Adipocyte (in vitro differentiated cells): ENCODE results near the gene FBXL7.

Source experiments
- DNase-seq: peaks from one replicate; pipeline ENCODE4 v3.0.0-alpha.2; 2015; ENCODE audit warnings: low read depth
- H3K27me3 ChIP-seq: replicated peaks from 2 replicates; pipeline ENCODE4 v1.7.0; 2013; ENCODE audit warnings: mild to moderate bottlenecking, low read length, moderate library complexity; ENCODE audit not compliant: control insufficient read depth, insufficient read depth
- H3K36me3 ChIP-seq: 2 replicates; pipeline ENCODE4 v1.7.0; 2013; ENCODE audit warnings: low read length, mild to moderate bottlenecking, moderate library complexity; ENCODE audit not compliant: control insufficient read depth, insufficient read depth, severe bottlenecking
- H3K4me1 ChIP-seq: 2 replicates; pipeline ENCODE4 v1.7.0; 2013; ENCODE audit warnings: mild to moderate bottlenecking, low read length, moderate library complexity; ENCODE audit not compliant: control insufficient read depth, insufficient read depth
- H3K4me3 ChIP-seq: 2 replicates; pipeline ENCODE4 v1.7.0; 2013; ENCODE audit warnings: mild to moderate bottlenecking, low read length, moderate library complexity
- H3K9ac ChIP-seq: 2 replicates; pipeline ENCODE4 v1.7.0; 2013; ENCODE audit warnings: mild to moderate bottlenecking, low read length, moderate library complexity
- H3K9me3 ChIP-seq: 2 replicates; pipeline ENCODE4 v1.7.0; 2013; ENCODE audit warnings: mild to moderate bottlenecking, low read length, moderate library complexity; ENCODE audit not compliant: control insufficient read depth

FBXL7 gene

DNA sequence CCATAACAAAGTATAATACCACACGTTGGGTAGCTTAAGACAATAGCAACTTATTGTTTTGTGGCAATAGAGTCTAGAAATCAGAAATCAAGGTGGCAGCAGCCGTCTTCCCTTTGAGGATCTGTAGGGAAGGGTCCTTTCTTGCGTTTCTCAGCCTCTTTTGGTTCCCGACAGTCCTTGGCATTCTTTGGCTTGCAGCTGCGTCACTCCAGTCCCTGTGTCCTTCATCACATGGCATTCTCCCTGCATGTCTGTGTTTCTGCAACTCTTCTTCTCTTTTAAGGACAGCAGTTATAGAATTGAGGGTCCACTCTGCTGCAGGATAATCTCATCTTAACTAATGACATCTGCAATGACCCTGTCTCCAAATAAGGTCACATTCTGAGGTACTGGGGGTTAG is 140.1 kb downstream of the FBXL7 start:
- Histone ChIP-seq H3K4me3 (no peak overlapping the region), H3K9ac (no peak overlapping the region), H3K36me3 (no peaks in the 10 kb centered on the region), H3K27me3 (no peaks in the 10 kb centered on the region), H3K9me3 (no peaks in the 10 kb centered on the region), H3K4me1 (peaks cover 3% of the 10 kb centered on the region)
- DNase-seq, result no peak

GRCh38 chr5:15643731-15644130 is 143.8 kb downstream of the FBXL7 start:
- Histone ChIP-seq H3K36me3 (no peaks in the 10 kb centered on the region), H3K4me3 (no peak overlapping the region), H3K4me1 (peaks cover 23% of the 10 kb centered on the region), H3K27me3 (no peaks in the 10 kb centered on the region), H3K9me3 (no peaks in the 10 kb centered on the region), H3K9ac (no peak overlapping the region)
- no peak for DNase-seq

DNA sequence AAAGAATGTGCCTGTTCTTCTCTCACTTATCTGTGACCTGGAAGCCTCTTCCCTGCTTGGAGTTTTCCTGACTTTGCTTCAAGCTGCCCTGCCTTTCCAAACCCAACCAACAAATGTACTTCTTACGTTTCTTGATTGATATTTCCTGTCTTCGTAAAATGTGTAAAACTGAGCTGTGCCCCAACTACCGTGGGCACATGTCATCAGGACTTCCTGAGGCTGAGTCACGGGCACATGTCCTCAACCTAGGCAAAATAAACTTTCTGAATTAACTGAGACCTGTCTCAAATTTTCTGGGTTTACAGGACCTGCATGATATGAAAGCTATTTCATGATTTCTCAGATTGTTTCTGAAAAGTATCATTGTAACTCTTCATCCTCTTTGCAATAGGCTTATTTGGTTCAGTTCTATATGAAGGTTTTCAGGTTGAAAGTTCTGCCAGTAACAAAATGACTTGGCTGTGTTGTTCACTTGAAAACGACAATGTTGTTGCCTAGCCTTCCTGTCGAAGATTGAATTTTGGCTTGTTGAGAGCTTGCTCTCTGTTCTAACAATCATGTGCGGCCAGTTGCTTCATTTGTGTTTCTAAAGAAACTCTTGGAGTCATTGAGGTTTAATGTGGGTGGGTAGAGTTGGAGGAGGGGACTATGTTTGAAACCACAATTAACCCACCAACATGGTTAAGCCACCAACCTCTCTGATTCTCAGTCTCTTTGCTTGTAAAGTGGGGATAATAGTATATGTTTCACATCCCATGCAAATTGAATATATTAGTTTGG is 145.6 kb downstream of the FBXL7 start:
- Histone ChIP-seq H3K36me3 (no peaks in the 10 kb centered on the region), H3K27me3 (no peaks in the 10 kb centered on the region), H3K4me1 (peaks cover 23% of the 10 kb centered on the region), H3K9me3 (no peaks in the 10 kb centered on the region), H3K9ac (no peak overlapping the region), H3K4me3 (no peak overlapping the region)
- peak; percentile 27 for DNase-seq

DNA sequence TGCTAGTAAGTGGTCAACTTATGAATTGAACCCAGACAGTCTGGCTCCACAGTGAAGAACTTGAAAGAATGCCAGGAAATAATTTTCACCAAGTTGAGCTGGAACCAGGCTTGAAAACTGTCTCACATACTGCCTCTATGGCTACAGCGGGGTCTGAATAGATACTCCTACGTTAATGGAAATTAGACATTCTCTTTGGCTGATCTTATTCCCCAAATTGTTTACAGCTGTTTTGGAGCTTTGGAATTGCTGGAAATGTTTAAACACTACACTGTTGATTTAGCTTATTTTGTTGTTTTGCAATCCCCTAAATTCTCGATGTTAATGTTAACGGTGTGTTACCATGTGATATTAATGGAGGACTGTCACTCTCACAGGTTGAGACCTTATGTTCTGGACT is 146.4 kb downstream of the FBXL7 start:
- peaks cover 23% of the 10 kb centered on the region for H3K4me1 ChIP-seq

GRCh38 chr5:15647251-15647650 is 147.3 kb downstream of the FBXL7 start:
- no peaks in the 10 kb centered on the region for H3K27me3 ChIP-seq
- H3K4me1 ChIP-seq, result peaks cover 23% of the 10 kb centered on the region
- H3K9ac ChIP-seq, result no peak overlapping the region
- no peak for DNase-seq
- H3K9me3 ChIP-seq, result peaks cover 5% of the 10 kb centered on the region
- H3K36me3 ChIP-seq, result no peaks in the 10 kb centered on the region
- H3K4me3 ChIP-seq, result no peak overlapping the region

More for the DNA sequence above, 146.4 kb downstream of the FBXL7 start:
- H3K4me3 ChIP-seq, result peak overlapping the region; percentile 49
- no peaks in the 10 kb centered on the region for H3K36me3 ChIP-seq
- no peaks in the 10 kb centered on the region for H3K27me3 ChIP-seq
- peaks cover 1% of the 10 kb centered on the region for H3K9me3 ChIP-seq
- no peak overlapping the region for H3K9ac ChIP-seq
- DNase-seq, result peak; percentile 57

DNA sequence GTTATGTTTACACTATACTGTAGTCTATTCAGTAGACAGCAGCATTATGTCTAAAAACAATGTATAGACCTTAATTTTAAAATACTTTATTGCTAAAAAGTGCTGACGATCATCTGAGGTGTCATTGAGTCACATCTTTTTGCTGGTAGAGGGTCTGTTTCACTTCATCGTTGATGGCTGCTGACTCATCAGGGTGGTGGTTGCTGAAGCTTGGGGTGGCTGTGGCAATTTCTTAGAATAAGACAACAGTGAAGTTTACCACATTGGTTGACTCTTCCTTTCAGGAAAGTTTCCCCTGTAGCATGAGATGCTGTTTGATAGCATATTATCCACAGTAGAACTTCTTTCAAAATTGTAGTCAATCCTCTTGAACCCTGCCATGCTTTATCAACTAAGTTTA is 150.3 kb downstream of the FBXL7 start:
- Histone ChIP-seq H3K9ac (no peak overlapping the region), H3K36me3 (no peaks in the 10 kb centered on the region), H3K9me3 (peaks cover 5% of the 10 kb centered on the region), H3K4me1 (peaks cover 19% of the 10 kb centered on the region), H3K4me3 (no peak overlapping the region), H3K27me3 (no peaks in the 10 kb centered on the region)
- no peak for DNase-seq

DNA sequence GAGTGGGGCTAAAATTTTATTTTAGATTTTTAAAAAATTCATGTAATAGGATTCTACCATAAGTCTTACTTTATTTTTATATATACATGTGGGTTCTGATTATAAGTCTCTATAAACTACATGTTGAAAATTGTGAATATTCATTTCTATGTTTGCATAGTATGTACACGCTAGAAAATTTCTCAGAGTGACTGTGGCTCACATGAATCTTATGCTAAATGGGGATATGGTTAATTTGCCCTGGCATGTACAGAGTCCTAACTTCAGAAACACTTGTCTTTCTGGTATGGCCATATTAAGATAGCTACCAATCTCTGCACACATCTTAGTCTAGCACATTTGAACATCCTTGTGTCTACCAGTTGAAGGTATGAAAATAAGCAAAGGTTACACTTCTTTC is 154.8 kb downstream of the FBXL7 start:
- no peaks in the 10 kb centered on the region for H3K27me3 ChIP-seq
- no peak for DNase-seq
- no peak overlapping the region for H3K9ac ChIP-seq
- H3K9me3 ChIP-seq, result peaks cover 5% of the 10 kb centered on the region
- no peaks in the 10 kb centered on the region for H3K4me1 ChIP-seq
- no peaks in the 10 kb centered on the region for H3K36me3 ChIP-seq
- no peak overlapping the region for H3K4me3 ChIP-seq

DNA sequence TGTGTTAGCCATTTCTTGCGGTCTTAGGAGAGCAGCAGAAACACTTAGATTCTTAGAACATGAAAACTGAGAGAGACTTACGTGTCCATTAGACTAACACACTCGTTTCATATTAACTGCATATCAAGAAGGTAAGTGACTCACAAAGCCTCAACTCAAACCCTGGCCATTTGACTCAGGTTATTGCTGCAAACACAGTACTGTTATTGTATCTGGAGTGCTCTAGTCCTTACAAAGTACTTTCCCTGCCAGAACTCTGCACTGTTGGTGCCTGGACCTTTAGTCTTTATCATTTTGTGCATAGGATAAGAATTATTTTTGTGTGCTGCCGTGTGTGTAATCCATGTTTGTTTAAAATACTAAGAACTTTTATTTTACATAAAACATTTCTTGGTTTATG is 155.7 kb downstream of the FBXL7 start:
- Histone ChIP-seq H3K36me3 (no peaks in the 10 kb centered on the region), H3K9me3 (peaks cover 5% of the 10 kb centered on the region), H3K27me3 (no peaks in the 10 kb centered on the region), H3K4me1 (no peaks in the 10 kb centered on the region), H3K4me3 (no peak overlapping the region), H3K9ac (no peak overlapping the region)
- DNase-seq, result no peak

DNA sequence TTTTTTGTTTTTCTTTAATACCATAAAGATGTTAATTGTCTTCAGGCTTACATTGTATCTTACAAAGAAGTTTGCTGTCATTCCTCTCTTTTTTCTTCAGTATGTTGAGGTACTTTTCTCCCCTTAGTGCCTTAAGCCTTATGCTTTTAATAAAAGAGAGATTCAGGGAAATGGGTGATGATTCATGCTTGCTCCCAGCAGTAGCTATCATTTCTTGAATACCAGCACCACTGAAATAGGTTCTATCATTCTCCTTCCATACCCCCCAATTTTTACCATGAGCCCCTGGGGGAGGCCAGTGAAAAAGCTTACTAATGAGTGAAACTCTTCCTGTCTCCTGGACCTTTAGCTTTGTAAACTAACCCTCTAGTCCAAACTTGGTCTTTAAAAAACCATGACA is 165.0 kb downstream of the FBXL7 start:
- Histone ChIP-seq H3K36me3 (no peaks in the 10 kb centered on the region), H3K4me1 (no peaks in the 10 kb centered on the region), H3K4me3 (no peak overlapping the region), H3K9me3 (peaks cover 8% of the 10 kb centered on the region), H3K9ac (no peak overlapping the region), H3K27me3 (no peaks in the 10 kb centered on the region)
- DNase-seq, result no peak

DNA sequence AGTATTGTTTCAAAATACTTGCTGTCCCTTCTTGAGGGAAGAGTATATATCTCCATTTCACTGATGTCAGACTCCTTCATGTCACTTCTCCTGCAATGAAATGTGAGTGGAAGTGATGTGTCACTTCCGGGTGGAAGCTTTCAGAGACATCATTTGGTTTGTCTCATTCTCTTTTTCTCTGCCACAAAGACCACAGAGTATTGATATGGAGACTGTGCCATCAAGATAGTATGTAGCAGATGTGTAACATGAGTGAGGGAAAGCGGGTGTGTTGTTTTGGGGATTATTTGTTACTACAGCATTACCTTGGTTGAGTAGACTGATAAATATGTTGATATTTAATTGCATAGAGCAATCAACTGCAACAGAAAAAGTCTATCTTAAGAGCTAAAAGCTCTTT is 169.8 kb downstream of the FBXL7 start:
- H3K9ac ChIP-seq, result no peak overlapping the region
- DNase-seq, result no peak
- H3K27me3 ChIP-seq, result no peaks in the 10 kb centered on the region
- H3K4me3 ChIP-seq, result no peak overlapping the region
- H3K36me3 ChIP-seq, result no peaks in the 10 kb centered on the region
- H3K4me1 ChIP-seq, result no peaks in the 10 kb centered on the region
- H3K9me3 ChIP-seq, result no peaks in the 10 kb centered on the region

- H3K4me1 ChIP-seq, result no peaks in the 10 kb centered on the region
- H3K4me3 ChIP-seq, result no peak overlapping the region
- H3K36me3 ChIP-seq, result no peaks in the 10 kb centered on the region
- no peaks in the 10 kb centered on the region for H3K9me3 ChIP-seq
- no peak overlapping the region for H3K9ac ChIP-seq
- no peaks in the 10 kb centered on the region for H3K27me3 ChIP-seq
- no peak for DNase-seq
Observed at GRCh38 chr5:15674716-15675115, 174.7 kb downstream of the FBXL7 start.

DNA sequence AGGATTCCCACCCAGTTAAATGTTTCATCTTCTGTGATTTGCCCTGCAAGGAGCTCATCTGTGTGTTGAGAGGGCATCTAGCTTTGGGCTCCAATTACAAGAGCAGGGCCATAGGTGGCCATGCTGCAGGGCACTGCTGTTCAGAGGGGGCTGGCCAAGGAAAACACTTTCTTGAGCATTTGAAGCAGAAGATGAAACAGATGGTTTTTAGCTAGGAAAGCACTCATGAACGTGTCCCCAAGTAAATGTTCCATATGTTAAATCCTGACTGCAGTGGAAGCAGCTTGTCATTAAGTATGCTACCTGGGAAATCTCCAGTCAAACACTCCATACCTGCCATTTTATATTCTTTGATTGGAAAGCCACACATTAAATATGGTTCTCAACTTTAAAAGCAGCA is 176.6 kb downstream of the FBXL7 start:
- Histone ChIP-seq H3K36me3 (no peaks in the 10 kb centered on the region), H3K9me3 (no peaks in the 10 kb centered on the region), H3K9ac (no peak overlapping the region), H3K4me3 (no peak overlapping the region), H3K4me1 (no peaks in the 10 kb centered on the region), H3K27me3 (no peaks in the 10 kb centered on the region)
- peak; percentile 41 for DNase-seq
